Esophagus (tissue), 2 donors: ENCODE measurements around the gene ASB14. TPM values are rescaled to one million over a fixed set of nuclear protein-coding genes. Genes with fewer than 3 reads are reported as not detected.
"Not testable (repeated sequence)": the region's sequence is repeated elsewhere in the genome, so short reads cannot be mapped to it uniquely, and the experiment has no call there.

ENCODE experiments used
- H3K27ac ChIP-seq, 2 donors: one replicate each; pipeline ENCODE4 v1.5.1; 2013; ENCODE audit warnings: low read depth in 2 of 2, mild to moderate bottlenecking in 2 of 2, inconsistent platforms in 1 of 2, low read length in 1 of 2, moderate library complexity in 1 of 2
- H3K27me3 ChIP-seq, 2 donors: one replicate each; pipeline ENCODE4 v1.6.1; 2013; ENCODE audit warnings: low read length in 2 of 2, control low read depth in 1 of 2, mild to moderate bottlenecking in 1 of 2; ENCODE audit not compliant: insufficient read depth in 2 of 2, control insufficient read depth in 1 of 2
- H3K36me3 ChIP-seq, 2 donors: one replicate each; pipeline ENCODE4 v1.6.1; 2013; ENCODE audit warnings: low read length in 1 of 2; ENCODE audit not compliant: control insufficient read depth in 2 of 2, insufficient read depth in 2 of 2
- H3K4me1 ChIP-seq, 2 donors: one replicate each; pipeline ENCODE4 v1.6.1; 2013; ENCODE audit warnings: low read length in 1 of 2; ENCODE audit not compliant: control insufficient read depth in 2 of 2, insufficient read depth in 2 of 2
- H3K4me3 ChIP-seq, 2 donors: one replicate each; pipeline ENCODE4 v1.5.1; 2013; ENCODE audit warnings: low read length in 2 of 2, mild to moderate bottlenecking in 2 of 2, low read depth in 1 of 2, moderate library complexity in 1 of 2
- H3K9me3 ChIP-seq, 2 donors: one replicate each; pipeline ENCODE4 v1.6.1; 2013; ENCODE audit warnings: mild to moderate bottlenecking in 2 of 2, low read depth in 1 of 2, low read length in 1 of 2, moderate library complexity in 1 of 2; ENCODE audit not compliant: control insufficient read depth in 2 of 2, insufficient read depth in 1 of 2
- WGBS, 2 donors: extraction: QIAGEN DNeasy Blood & Tissue Kit; methylation state at CpG; one replicate each; pipeline ENCODE4 v1.1.7; 2013; 5-methylcytosine and 5-hydroxymethylcytosine counted together
- polyA plus RNA-seq, 2 donors: library from polyadenylated mRNA; stranded (reverse); fragments of 200-250 nt; gene quantifications; one replicate each; pipeline ENCODE4 v1.2.3, GENCODE V29; 2013
- donor health status: healthy with polysubstance abuse.
- donor health status: Bipolar disorder and iron deficiency.

The ASB14 gene
- polyA plus RNA-seq = under 1 TPM in 1 of 2 donors, not detected in 1; 0.06 TPM

DNA sequence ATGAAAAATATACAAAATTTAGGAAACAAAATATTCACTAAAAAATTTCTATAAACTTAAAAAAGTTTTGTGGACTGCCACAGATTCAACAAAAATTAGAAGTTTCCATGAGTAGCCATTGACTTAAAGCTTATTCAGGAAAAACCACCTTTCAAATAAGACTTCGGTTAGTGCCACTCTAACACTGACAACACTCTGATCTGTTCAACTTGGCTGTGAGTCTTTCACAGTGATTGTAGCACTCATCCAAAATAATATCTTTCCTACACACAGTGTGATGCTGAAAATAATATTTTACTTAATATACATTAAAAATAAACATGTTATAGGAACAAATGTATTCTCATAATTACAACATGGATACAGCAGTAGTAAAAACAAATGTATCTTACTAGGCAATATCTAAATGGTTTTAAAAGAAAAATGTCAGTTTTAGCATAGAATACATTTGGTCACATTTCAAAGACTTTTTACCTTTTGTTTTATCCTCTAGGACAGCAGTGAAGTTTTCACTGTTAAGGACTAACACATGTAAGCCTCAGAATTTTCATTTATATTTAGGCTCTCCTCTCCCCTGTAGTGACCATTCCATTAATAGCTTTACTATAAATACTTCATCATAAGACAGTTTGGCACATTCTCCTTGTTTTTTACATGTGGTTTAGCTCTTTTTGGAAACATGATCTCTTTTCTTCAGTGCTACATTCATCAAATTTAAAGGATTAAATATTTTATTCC is at the start of gene ASB14:
TSS of gene ASB14 (minus strand) at position 527 of the 738 bp plus-strand sequence. CDS start 652 bp downstream, outside the sequence.
- WGBS, 2 donors = 81 to 92% methylated on average over 1 of the region's 1 CpG
- no peak within 1 kb of the TSS for H3K27ac ChIP-seq
- H3K9me3 ChIP-seq = no peaks in the 10 kb centered on the region
- H3K4me3 ChIP-seq = no peak within 1 kb of the TSS
- H3K27me3 ChIP-seq = no peaks in the 10 kb centered on the region
- no peaks in the 10 kb centered on the region for H3K4me1 ChIP-seq
- no peaks in the 10 kb centered on the region for H3K36me3 ChIP-seq

DNA sequence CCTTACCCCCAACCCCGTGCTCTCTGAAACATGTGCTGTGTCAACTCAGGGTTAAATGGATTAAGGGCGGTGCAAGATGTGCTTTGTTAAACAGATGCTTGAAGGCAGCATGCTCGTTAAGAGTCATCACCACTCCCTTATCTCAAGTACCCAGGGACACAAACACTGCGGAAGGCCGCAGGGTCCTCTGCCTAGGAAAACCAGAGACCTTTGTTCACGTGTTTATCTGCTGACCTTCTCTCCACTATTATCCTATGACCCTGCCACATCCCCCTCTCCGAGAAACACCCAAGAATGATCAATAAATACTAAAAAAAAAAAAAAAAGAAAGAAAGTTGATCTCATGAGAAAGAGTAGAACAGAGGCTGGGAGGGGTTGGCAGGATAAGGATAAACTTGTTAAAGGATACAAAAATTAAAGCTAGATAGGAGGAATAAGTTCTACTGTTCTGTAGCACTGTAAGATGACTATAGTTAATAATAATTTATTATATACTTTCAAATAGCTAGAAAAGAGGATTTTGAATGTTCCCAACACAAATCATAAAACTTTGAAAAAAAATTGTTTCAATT is 46.7 kb upstream of the ASB14 start:
- H3K9me3 ChIP-seq = not testable (repeated sequence)

DNA sequence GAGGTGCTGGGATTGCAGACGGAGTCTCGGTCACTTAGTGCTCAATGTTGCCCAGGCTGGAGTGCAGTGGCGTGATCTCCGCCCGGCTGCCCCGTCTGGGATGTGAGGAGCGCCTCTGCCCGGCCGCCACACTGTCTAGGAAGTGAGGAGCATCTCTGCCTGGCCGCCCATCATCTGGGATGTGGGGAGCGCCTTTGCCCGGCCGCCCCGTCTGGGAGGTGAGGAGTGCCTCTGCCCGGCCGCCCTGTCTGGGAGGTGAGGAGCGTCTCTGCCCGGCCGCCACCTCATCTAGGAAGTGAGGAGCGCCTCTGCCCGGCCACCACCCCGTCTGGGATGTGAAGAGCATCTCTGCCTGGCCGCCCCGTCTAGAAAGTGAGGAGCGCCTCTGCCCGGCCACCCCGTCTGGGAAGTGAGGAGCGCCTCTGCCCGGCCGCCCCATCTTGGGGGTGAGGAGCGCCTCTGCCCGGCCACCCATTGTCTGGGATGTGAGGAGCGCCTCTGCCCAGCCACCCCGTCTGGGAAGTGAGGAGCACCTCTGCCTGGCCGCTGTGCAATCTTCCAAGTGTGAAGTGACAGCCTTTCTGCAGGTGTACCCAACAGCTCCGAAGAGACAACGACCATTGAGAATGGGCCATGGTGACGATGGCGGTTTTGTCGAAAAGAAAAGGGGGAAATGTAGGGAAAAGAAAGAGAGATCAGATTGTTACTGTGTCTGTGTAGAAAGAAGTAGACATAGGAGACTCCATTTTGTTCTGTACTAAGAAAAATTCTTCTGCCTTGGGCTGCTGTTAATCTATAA is 46.0 kb upstream of the ASB14 start:
- 94 to 95% methylated on average over 35 to 40 of the region's 40 CpGs for WGBS, 2 donors
- not testable (repeated sequence) for H3K36me3 ChIP-seq, H3K4me3 ChIP-seq, H3K27me3 ChIP-seq, H3K4me1 ChIP-seq, H3K9me3 ChIP-seq, H3K27ac ChIP-seq

More for the DNA sequence above, 46.7 kb upstream of the ASB14 start:
- not testable (repeated sequence) for H3K27me3 ChIP-seq, H3K27ac ChIP-seq, H3K4me3 ChIP-seq, H3K36me3 ChIP-seq, H3K4me1 ChIP-seq
- WGBS, 2 donors = 45 to 51% methylated on average over 4 to 6 of the region's 7 CpGs

DNA sequence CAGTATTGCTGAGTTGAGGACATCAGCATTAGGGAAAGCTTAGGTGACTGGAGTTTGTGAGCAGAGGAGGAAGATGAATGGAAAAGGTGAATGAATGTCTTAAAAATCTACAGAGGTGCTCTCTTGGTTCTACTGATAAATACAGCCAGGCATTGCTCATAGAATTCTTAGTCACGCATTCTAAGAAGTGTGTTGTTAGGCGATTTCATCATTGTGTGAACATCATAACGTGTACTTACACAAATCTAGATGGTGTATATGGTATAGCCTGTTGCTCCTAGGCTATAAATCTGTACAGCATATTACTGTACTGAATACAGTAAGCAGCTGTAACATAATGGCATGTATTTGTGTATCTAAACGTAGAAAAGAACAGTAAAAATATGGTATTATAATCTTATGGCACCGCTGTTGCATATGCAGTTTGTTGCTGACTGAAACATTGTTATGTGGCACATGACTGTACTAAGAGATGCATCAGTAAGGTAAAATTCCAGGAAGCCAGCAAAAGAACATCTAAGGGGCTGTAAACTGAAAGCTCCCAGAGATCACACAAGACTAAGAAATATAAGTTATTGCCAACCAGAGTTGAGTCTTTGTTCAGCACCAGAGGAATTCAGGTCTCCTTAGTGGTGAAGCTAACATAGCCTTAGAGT is 42.9 kb upstream of the ASB14 start:
- Histone ChIP-seq H3K36me3 (no peaks in the 10 kb centered on the region), H3K4me3 (no peak overlapping the region), H3K27me3 (no peaks in the 10 kb centered on the region), H3K9me3 (no peaks in the 10 kb centered on the region), H3K27ac (no peak overlapping the region), H3K4me1 (no peaks in the 10 kb centered on the region)
- WGBS, 2 donors = 78 to 81% methylated on average over 5 of the region's 5 CpGs

DNA sequence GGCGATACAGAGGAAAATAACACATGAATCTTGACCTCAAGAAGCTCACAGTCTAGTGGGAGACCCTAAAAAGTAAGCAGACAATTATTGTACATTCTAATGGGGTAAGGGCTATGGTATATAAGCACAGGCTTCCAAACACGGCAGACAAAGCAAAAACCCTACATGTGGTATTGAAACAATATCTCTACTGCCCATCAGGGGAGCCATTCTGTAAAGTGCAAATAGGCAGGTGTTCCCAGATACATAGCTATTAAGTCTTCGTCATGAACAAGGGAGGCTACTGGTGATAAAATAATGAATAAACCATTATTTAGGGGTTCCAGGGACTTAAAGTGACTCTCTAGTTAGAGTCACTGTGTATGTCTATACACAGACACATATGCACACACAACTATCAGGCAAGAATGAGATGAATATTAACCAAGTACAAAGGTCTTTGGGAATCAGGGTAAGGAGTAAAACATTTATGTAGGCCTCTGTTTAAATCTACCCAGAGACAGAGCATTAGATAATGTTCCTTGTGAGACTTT is 38.7 kb upstream of the ASB14 start:
- H3K36me3 ChIP-seq = no peaks in the 10 kb centered on the region
- WGBS, 2 donors = 77 to 85% methylated on average over 3 of the region's 3 CpGs
- H3K27ac ChIP-seq = no peak overlapping the region
- H3K4me1 ChIP-seq = no peaks in the 10 kb centered on the region
- H3K4me3 ChIP-seq = no peak overlapping the region
- H3K27me3 ChIP-seq = no peaks in the 10 kb centered on the region
- no peaks in the 10 kb centered on the region for H3K9me3 ChIP-seq

DNA sequence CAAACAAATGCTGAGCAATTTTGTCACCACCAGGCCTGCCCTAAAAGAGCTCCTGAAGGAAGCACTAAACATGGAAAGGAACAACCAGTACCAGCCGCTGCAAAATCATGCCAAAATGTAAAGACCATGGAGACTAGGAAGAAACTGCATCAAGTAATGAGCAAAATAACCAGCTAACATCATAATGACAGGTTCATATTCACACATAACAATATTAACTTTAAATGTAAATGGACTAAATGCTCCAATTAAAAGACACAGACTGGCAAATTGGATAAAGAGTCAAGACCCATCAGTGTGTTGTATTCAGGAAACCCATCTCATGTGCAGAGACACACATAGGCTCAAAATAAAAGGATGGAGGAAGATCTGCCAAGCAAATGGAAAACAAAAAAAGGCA is 34.0 kb upstream of the ASB14 start:
- not testable (repeated sequence) for H3K27ac ChIP-seq, H3K36me3 ChIP-seq, H3K4me1 ChIP-seq, H3K9me3 ChIP-seq, H3K27me3 ChIP-seq, H3K4me3 ChIP-seq
- WGBS, 2 donors = 88 to 100% methylated on average over 1 of the region's 1 CpG

DNA sequence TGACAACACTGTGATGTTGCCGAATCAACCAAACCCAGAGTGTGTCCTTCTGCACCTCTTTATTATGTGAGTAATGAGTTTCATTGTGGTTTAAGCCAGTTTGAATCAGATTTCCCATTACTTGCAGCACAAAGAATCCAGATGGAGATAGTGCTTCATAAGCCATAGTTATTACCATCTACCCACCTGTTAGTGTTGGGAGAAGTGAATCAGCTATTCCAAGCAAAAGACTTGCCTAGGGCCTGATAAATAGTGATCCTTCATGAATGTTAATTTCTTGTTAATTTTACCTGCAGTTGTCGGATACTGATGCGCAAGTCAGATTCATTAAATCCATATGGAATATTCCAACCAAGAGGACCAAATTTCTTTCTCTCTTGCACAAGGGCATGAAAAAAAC is 21.7 kb upstream of the ASB14 start:
- H3K9me3 ChIP-seq = peaks cover 0 to 2% of the 10 kb centered on the region in 2 donors
- no peaks in the 10 kb centered on the region for H3K4me1 ChIP-seq
- 84 to 95% methylated on average over 3 of the region's 3 CpGs for WGBS, 2 donors
- no peak overlapping the region for H3K27ac ChIP-seq
- H3K27me3 ChIP-seq = no peaks in the 10 kb centered on the region
- no peak overlapping the region for H3K4me3 ChIP-seq
- no peaks in the 10 kb centered on the region for H3K36me3 ChIP-seq

DNA sequence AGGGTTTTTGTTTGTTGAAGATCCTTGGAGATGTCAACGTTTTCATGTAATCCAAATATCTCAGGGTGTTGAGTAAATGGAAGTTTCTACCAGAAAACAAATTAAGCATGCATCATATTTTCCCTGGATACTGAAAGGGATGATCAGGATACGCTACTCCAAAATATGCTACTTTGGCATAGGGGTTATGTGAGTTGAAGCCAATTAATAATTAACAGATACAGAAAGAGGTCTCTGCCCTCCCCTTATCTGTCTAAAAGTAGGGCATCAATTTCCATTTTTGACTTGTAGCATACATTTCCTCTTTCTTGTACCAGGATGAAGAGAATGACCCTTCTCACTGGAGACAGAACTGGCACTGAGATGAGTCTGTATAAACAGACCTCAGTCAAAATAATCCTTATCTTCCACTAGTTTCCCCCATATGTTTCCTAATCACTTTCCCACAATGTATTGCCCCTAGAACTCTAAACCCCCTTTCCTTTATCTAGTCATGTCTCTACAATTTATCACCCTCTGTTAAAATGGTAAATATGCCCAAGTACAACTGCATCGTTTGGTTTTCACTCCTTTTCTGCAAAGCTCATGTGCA is 17.4 kb upstream of the ASB14 start:
- H3K36me3 ChIP-seq = no peaks in the 10 kb centered on the region
- no peaks in the 10 kb centered on the region for H3K9me3 ChIP-seq
- H3K27me3 ChIP-seq = no peaks in the 10 kb centered on the region
- 39 to 42% methylated on average over 3 of the region's 3 CpGs for WGBS, 2 donors
- H3K4me1 ChIP-seq = no peaks in the 10 kb centered on the region
- H3K27ac ChIP-seq = no peak overlapping the region
- no peak overlapping the region for H3K4me3 ChIP-seq

DNA sequence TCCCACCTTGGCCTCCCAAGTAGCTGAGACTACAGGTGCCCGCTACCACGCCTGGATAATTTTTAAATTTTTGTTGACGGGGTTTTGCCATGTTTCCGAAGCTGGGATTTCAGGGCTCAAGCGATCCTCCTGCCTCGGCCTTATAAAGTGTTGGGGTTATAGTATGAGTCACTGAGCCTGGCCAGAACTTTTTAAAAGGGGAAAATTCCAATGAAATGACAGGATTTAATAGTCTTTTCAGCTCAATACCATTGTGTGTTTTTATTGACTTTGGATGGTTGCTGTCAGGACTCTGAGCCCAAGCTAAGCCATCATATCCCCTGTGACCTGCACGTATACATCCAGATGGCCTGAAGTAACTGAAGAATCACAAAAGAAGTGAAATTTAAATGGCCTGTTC is 11.0 kb upstream of the ASB14 start:
- H3K4me1 ChIP-seq, H3K27ac ChIP-seq, H3K27me3 ChIP-seq, H3K4me3 ChIP-seq, H3K9me3 ChIP-seq, H3K36me3 ChIP-seq: not testable (repeated sequence)
- WGBS, 2 donors = 89% methylated on average over 7 of the region's 7 CpGs
